Stimulated activated CD4-positive, alpha-beta T cell treated with anti-CD3 and anti-CD28 coated beads, Interleukin-2, amount 100 ng/mL, for 24 hours (primary cell): ENCODE measurements around the gene GBX1.

Experiments
- DNase-seq, 2 donors: peaks; one replicate each; pipeline ENCODE4 v3.0.0-alpha.2; 2020

Gene GBX1

DNA sequence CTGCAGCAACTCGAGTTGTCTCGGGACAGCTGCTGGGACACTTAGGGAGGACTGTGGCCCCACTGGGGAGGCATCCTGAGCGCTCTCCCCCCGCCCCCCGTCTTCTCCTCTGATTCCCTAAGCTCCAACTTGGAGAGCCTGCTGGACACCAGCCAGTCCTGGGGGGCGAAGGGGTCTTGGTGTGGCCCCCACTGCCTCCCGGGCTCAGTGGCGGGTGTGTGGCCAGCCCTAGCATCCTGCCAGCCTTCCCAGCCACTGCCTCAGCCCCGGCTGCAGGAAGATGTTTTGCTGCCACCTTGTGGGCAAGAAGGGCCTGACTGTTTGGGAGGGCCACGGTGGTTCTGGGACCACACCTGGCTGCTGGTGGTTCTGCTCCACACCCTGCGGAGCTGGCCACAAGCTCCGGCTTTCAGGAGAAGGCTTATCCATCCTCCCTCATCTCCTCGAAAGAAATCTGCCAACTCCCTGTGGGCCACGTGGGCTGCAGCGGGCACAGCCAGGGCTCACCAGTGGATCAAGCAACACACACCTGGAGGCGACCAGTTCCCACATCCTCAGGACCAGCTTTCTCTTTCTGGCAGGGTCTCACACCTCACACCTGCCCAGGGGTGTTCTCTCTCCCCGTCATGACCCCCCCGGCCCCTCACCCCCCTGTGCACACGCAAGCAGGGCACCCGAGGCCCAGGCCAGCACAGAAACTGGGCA, 56.4 kb downstream of the GBX1 start:
- peak; percentile 80 for DNase-seq

DNA sequence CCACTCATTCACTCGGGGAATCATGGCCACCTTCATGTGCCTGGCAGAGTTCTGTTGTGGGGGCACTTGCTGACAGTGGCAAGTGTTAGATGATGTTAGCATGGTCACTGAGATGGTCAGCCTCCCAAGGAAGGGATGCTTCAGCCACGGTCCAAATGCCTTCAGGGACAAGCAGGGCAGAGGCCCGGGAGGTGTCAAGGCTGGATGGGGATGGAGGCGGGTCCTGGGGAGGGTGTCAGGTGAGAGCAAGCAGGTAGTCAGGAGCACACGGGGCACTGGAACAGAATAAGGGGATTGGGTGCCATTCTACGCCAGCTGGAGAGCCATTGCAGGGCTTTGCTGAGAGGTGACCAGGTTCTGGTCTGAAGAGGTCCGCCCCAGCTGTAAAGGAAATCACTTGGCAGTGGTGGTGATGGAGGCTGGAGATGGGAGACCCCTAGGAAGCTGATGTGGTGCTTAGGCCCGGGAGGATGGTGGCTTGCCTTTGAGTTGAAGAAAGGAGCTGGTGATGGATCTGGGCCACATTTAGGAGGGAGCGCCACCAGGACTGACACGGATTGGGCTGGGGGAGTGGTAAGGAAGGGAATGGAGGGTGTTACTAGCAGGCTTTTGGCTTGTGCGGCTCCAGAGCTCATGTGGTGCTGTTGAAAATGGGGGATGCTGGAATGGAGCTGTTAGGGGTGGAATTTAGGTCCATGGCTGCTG, 57.1 kb downstream of the GBX1 start:
- DNase-seq, result no peak

- DNase-seq, result no peak
These were observed 58.1 kb downstream of the GBX1 start for GRCh38 chr7:151109094-151110048.

- no peak for DNase-seq
These were observed 59.6 kb downstream of the GBX1 start for GRCh38 chr7:151107882-151108281.

DNA sequence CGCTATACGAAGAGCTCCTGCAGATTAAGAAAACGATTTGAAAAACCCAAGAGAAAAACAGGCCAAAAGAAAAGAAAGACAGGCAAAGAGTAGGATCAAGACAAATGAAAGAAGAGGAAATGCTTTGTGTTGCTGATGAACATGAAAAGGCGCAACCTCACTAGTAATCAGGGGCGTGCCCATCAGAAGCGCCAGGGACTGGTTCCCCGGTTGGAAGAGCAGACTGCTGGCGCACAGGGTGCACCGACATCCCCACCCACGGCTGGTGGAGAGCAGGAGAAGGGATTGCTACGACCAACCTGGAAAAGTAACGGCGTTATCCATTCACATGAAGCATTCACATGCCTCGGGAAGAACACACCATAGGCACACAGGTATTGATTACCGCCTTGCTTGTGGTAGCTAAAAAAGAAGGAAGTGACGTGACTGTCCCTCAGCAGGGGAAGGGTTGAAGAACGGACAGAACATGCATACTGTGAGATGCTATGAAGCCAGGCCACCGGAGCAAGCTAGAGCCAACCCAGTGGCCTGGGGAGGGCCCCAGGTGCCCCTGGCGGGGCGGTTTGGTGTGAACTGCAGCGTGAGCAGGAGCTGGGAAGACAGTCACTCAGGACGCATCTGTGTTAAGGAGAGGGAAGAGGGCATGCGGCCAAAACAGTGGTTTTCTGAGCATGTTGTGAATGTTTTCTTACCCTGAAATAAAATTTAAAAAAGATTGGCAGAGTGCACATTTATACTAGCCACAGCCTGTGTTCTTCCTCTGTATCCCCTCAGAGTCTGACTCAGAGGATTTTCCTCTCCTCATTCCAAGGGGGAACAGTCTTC, 62.9 kb downstream of the GBX1 start:
- no peak for DNase-seq

DNA sequence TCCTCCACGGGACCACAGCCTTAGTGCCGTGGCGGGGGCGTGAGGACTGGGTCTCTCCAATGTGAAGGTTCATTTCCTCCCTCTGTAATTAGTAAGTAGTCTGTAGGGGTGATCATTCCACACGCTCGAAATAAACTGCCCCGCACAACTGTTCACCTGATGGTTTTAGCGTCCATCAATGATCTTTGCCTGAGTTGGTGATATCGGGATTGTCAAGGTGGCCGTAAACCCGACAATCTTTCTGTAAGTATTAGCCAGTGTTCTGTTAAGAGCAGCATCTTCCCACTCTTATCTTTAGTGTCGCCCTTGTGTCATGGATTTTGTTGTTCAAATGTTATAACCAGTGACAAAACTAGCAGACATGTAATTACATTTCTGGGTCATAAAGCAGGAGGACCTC, 63.5 kb downstream of the GBX1 start:
- no peak for DNase-seq

GRCh38 chr7:151102991-151103390, 64.5 kb downstream of the GBX1 start:
- no peak for DNase-seq

DNA sequence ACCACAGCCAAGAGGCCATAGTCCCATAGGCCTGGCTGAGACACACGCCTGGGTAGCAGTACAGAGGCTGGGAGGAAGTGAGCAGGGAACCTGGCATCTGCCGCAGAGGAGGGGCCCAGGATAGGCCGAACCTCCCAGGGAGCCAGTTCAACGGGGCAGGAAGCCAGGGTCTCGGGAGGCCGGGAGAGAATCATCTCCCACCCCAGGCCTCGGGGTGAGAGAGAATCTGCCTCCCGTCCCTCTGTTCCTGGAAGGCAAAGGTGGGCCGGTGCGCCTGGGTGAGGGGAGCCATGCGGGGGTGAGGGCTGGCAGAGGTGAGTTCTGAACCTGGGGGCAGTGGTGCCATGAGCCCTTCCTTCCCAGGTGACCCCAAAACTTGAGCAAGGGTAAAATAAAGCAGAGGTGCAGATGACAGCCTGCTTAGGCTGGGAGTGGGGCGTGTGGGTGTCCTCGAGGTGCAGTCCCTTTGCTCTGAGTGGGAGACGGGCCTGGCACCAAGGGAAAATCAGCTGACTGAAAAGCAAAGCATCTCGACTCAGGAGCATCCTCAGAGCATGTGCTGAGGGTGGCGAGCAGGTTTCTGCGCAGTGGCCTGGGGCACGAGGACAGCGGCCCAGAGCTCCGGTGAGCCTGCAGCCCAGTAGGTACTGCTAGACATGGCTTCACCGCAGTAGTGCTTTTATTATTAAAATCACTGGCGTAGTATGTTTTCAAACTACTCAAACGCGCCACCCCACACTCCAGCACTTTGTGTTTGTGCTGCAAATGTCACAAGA, 65.7 kb downstream of the GBX1 start:
- DNase-seq, result no peak

DNA sequence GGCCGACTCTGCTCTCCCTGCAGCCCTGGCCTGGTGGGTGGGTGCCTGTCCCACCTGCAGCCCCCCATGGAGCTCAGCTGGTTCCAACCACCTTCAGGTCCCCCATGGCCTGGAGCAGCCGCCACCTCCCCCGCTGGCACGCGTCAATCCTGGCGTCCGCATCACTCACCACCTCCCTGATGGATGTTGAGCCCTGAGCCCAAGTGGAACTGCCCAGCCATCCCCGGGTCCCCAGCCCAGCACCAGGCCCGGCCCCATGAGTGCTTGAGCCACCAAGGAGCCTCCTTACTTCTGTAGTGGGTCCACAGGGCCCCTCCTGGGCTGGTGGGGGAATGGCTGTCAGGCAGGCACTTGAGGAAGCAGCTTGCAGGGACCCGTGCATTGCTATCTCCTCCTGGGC, 66.6 kb downstream of the GBX1 start:
- DNase-seq, result no peak

DNA sequence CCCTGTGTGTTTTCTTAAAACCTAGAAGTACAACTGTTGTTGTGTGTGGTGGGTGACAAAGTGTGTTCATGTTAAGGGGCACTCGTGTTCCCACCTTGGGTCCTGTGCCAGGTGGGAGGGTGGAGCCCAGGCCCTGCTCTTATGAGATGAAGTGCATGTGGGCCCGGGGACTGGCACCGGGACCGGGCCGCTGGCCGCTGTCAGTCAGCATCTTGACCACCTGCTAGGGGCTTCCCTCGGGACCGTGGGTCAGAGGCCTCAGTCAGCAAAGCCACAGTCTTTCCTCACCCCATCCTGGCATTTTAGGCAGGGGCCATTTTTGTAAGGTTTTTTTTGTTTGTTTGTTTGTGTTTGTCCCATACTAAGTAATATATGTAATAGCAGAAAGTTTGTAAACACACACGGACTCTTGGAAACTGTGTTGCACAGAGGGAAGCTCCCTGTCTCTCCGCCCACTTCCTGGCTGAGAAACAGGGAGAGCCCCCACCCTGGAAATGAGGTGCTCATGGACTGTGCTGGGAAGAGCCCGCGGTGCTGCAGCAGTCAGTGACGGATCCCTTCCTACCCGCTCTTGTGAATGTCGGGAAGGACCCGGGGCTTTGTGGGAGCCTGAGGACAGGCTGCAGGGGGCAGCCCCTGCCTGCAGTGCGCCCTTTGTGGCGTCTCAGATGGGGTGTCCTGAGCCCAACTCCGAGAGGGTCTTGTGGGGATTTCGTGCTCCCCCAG, 67.8 kb downstream of the GBX1 start:
- DNase-seq, result no peak
